NCI-H748 (cell line): ENCODE results near the gene ENDOG.
A peak's percentile ranks its signal among the peaks of the same experiment; 100 is the strongest.
"Not testable (repeated sequence)": the region's sequence is repeated elsewhere in the genome, so short reads cannot be mapped to it uniquely, and the experiment has no call there.

Experiments
- DNase-seq: peaks from one replicate; lab custom pipeline; 2025; ENCODE audit not compliant: unreplicated experiment; lab: John Stamatoyannopoulos, UW

ENDOG gene

DNA sequence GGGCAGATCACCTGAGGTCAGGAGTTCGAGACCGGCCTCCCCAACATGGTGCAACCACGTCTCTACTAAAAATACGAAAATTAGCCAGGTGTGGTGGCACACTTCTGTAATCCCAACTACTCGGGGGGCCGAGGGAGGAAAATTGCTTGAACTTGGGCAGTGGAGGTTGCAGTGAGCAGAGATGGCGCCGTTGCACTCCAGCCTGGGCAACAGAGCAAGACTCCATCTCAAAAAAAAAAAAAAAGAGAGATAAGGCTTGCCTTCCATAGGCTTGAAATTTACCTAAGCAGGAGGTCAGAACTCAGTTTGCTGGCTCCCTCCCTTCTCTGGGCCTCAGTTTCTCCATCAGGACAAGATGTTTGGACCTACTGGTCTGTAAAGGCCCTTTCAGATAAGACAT, 10.0 kb downstream of the ENDOG start:
- DNase-seq, result no peak

GRCh38 chr9:128828719-128829452, 10.6 kb downstream of the ENDOG start:
- DNase-seq, result no peak

DNA sequence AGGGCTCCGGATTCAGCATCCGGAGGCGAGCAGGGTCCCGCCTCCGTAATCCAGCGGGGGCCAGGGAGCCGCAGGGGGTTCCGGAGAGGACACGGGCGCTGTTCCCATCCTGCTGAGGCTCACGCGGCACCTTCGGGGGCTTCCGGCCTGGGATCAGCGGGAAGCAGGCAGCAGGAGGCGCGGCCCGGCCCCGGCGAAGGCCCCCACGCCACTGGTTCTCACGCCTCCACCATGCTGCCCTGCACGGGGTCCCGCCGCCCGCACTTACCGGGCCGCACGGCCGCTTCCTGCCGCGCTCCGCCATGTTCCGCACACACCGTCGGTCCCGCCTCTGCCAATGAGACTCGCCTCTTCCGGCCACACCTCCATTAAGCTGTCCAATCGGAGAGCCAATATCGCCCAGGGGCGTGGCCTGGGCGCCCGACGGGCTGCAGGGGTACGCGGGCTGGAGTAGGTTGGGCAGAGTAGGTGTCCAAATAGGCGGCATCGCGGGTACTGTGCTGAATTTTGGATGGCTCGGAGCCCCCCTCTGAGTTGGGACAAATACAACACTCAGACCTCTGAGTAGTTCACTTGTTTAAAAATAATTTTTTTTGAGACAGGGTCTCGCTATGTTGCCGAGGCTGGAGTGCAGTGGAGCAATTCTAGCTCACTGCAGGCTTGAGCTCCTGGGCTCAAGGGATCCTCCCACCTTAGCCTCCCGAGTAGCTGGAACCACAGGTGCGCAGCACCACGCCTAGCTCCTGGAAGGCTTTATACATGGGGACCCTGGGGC, 11.4 kb downstream of the ENDOG start, which contains the start of gene SPOUT1:
Gene SPOUT1 (minus strand): TSS at position 318 of the 775 bp plus-strand sequence. CDS start 14 bp downstream, at position 304.
- DNase-seq, result peak; percentile 96

GRCh38 chr9:128833696-128834095, 15.4 kb downstream of the ENDOG start:
- DNase-seq, result no peak

DNA sequence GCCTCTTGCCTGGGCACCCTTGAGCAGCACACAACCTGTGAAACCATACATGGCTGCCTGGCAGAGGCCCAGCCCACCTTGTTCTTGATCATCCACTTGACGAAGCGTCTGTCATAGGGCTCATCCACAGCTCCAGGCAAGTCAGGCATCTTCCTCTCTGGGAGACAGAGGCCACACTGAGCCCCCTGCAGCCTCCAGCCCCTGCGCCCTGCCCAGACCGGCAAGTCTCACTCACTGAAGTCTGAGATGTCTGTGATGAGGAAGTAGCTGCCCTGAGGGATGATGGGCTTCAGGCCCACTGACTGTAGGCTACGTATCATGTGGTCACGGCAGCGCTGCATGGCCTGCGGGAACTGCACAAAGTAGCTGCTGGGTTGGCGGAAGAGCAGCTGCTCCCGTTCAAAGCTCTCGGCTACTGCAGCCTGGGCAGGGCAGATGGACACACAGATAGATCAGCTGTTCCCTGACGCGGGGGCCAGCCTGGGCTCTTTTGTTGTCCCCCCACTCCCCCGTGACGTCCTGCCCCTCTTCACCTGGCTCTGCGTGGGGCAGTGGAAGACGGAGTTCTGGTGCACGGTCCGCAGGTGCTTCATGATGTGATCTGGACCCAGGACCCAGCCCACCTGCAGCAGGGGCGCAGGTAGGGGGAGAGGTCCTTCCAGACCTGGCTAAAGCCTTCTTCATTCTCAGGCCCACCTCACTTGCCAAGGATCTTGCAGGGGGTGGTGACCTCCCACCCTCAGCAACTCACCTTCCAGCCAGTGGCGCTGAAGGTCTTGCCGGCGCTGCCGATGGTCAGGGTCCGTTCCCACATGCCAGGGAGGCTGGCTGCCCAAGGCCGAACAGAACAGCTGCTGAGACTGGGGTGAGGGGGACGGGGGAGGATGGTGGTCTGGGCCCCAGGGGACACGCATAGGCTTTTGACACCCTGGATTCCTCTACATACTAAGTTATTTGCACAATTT, 17.2 kb downstream of the ENDOG start:
- no peak for DNase-seq

DNA sequence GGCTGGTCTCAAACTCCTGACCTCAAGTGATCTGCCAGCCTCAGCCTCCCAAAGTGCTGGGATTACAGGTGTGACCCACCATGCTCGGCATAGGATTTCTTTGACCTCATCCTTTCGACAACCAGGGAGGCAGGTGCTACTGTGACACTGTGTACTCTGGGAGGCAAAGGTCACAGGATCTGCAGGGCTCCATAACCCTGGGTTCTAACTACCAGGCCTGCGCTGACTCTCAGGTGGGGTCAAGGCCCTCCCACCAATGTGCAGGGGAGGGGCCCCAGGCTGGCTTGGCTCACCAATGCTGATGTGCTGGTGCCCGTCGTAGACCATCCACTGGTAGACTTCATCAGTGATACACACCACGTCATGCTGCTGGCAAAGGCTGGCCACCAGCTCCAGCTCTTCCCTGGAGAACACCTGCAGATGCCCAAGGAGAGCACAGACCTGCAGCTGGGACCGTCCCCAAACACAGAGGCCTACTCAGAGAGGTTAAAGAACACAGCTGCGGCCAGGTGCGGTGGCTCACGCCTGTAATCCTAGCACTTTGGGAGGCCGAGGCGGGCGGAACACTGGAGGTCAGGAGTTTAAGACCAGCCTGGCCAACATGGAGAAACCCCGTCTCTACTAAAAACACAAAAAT, 18.3 kb downstream of the ENDOG start:
- DNase-seq, result no peak

GRCh38 chr9:128838338-128838737, 20.0 kb downstream of the ENDOG start:
- no peak for DNase-seq

- DNase-seq, result no peak
Observed at GRCh38 chr9:128840524-128840923, 22.2 kb downstream of the ENDOG start.

GRCh38 chr9:128841694-128842492, 23.6 kb downstream of the ENDOG start:
- DNase-seq, result no peak

DNA sequence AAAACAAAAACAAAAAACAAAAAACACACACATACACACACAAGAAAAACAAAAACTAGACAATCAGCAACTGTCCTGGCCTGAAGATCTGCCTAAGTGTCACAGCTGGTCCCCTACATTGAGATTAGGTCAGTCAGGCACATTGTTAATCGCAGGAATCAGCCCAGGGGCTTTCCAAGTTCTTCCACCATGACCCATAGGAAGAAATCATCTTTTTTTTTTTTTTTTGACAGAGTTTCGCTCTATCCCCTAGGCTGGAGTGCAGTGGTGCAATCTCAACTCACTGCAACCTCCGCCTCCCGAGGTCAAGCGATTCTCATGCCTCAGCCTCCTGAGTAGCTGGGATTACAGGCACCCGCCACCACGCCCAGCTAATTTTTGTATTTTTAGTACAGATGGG, 24.9 kb downstream of the ENDOG start:
- DNase-seq, result not testable (repeated sequence)

DNA sequence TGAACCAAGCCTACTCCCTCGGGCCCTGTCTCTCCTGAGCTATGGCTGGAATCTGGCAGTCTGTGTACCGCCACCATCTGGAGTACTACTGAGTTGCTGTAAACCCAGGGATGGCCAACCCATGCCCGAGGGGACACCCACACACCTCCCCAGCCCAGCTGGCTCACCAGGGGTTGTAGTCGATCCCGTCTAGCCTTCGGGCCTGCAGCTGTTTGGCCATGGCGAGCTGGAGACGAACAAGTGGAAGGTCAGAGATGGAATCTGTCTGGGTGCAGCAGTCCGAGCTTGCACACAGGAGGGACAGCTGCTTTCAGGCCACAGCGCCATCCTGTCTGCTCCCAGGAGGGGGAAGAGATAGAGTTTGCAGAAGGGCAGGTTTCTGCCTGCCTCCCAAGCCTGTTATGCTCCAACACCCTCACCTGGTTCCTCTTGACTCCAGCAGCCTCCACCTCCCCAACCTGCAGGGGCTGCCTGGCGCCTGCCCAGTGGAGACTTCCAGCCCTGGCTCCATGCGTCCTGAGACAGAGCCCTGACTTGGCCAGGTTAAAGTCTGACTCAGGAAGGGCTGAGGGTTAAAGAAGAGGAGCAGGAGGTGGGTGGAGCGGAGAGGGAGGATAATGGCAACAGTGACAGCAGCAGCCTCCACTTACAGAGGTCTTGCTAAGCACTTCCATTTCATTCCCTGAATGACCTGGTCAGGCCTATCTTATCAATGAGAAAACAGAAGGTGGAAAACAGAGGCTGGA, 27.1 kb downstream of the ENDOG start:
- no peak for DNase-seq

GRCh38 chr9:128846680-128847030, 28.4 kb downstream of the ENDOG start:
- DNase-seq, result no peak

DNA sequence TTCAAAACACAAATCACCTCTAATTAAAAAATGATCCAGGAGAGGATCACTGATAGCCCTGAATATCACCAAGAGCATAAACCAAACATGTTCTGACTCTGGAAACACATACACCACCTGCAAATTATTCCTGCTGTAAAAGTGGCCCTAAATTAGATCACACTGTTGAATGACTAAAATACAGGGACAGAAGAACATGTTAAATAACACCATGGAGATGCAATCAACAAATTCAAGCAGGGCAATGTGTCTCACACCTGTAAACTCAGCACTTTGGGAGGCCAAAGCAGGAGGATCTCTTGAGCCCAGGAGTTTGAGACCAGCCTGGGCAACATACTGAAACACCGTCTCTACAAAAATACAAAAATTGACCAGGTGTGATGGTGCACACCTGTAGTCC, 29.5 kb downstream of the ENDOG start:
- no peak for DNase-seq

GRCh38 chr9:128851024-128851423, 32.7 kb downstream of the ENDOG start:
- DNase-seq, result not testable (repeated sequence)

DNA sequence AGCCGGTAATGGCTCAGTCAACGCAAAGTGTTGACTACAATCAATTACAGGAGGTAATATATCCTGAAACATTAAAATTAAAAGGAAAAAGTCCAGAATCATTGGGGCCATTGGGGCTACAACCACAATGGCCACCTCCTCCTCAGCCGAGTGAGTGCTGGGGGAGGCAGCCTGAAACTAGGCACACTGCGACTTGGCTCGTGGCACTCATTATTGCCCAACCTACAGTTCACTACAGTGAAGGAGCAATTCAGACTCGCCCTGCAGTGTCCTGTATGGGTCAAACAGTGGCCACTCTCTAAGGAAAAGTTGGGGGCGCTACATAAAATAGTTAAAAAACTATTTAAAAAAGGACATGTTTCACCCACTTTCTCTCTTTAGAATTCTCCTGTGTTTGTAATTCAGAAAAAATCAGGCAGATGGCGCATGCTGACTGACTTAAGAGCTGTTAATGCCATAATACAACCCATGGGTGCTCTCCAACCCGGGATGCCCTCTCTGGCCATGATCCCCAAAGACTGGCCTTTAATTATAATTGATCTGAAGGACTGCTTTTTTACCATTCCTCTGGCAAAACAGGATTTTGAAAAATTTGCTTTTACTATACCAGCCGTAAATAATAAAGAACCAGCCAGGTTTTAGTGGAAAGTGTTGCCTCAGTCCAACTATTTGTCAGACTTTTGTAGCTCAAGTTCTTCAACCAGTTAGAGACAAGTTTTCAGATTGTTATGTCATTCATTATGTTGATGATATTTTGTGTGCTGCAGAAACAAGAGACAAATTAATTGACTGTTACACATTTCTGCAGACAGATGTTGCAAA, 33.7 kb downstream of the ENDOG start:
- DNase-seq, result peak; percentile 30

DNA sequence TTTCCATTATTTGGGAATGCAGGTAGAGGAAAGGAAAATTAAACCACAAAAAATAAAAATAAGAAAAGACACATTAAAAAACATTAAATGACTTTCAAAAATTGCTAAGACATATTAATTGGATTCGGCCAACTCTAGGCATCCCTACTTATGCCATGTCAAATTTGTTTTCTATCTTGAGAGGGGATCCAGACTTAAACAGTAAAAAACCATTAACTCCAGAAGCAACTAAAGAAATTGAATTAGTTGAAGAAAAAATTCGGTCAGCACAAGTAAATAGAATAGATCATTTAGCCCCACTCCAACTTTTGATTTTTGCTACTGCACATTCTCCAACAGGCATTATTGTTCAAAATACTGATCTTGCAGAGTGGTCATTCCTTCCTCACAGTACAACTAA, 34.3 kb downstream of the ENDOG start:
- not testable (repeated sequence) for DNase-seq

DNA sequence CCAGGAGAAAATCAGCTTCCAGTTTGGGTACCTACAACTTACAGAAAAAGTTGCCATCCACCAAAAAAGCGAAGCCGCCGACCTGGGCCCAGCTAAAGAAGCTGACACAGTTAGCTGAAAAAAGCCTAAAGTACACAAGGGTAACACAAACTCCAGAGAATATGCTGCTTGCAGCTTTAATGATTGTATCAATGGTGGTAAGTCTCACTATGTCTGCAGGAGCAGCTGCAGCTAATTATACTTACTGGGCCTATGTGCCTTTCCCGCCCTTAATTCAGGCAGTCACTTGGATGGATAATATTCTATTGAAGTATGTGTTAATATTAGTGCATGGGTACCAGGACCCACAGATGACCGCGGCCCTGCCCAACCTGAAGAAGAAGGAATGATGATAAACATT, 36.2 kb downstream of the ENDOG start:
- not testable (repeated sequence) for DNase-seq

DNA sequence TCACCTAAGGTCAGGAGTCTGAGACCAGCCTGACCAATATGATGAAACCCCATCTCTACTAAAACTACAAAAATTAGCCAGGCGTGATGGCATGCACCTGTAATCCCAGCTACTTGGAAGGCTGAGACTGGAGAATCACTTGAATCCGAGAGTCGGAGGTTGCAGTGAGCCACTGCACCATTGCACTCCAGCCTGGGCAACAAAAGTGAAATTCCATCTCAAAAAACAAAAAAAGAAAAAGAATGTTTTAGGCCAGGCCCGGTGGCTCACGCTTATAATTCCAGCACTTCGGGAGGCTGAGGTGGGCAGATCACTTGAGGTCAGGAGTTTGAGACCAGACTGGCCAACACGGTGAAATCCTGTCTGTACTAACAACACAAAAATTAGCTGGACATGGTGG, 40.2 kb downstream of the ENDOG start:
- not testable (repeated sequence) for DNase-seq
